ENCODE measurements around the gene TBC1D8. TPM values are rescaled to one million over a fixed set of nuclear protein-coding genes. Genes with fewer than 3 reads are reported as not detected.

The TBC1D8 gene
- total and polyA plus RNA-seq, 2 of the 13 experiments (the other 11 are each of a cell fraction or from before 2014, with no cell fraction given): 45.1 to 95.4 TPM

GRCh38 chr2:101064868-101065549 lies 86.2 kb downstream of the TBC1D8 start (continued):
- TF ChIP-seq TEF (CRISPR knock-in tag; IDR thresholded peaks at IDR 0.05): no peak
- peak; percentile 84 for TF ChIP-seq PHF21A (CRISPR knock-in tag; IDR thresholded peaks at IDR 0.05)
- TF ChIP-seq ZFYVE20 (CRISPR knock-in tag; IDR thresholded peaks at IDR 0.05; ENCODE audit: borderline replicate concordance, low read depth): no peak
- TF ChIP-seq ZNF557 (CRISPR knock-in tag; IDR thresholded peaks at IDR 0.05): 0 out of 2 replicates have a peak, but pooled peaks have one; percentile 34
- peak; percentile 90 for TF ChIP-seq NCOA2 (CRISPR knock-in tag; IDR thresholded peaks at IDR 0.05)
- no peak for TF ChIP-seq TAF1 (CRISPR knock-in tag; IDR thresholded peaks at IDR 0.05)
- TF ChIP-seq SNRNP70 (IDR thresholded peaks at IDR 0.05; ENCODE audit: low read depth, low read length): no peak
- no peak for TF ChIP-seq HOXA5 (CRISPR knock-in tag; IDR thresholded peaks at IDR 0.05)
- TF ChIP-seq ZFP36L2 (CRISPR knock-in tag; IDR thresholded peaks at IDR 0.05): no peak
- TF ChIP-seq SNAPC5 (CRISPR knock-in tag; IDR thresholded peaks at IDR 0.05; ENCODE audit: borderline replicate concordance): no peak
- 0 out of 2 replicates have a peak, but pooled peaks have one; percentile 8 for TF ChIP-seq ZBTB33 (CRISPR knock-in tag; IDR thresholded peaks at IDR 0.05)
- TF ChIP-seq NCOR1 (IDR thresholded peaks at IDR 0.05; ENCODE audit: borderline replicate concordance, low read length): peak; percentile 60; the same call in 1 of the 2 replicates
- peak; percentile 96 for TF ChIP-seq SP5 (CRISPR knock-in tag; IDR thresholded peaks at IDR 0.05; ENCODE audit: borderline replicate concordance, low read depth)
- TF ChIP-seq CENPX (CRISPR knock-in tag; IDR thresholded peaks at IDR 0.05): no peak
- TF ChIP-seq CREB3 (CRISPR knock-in tag; IDR thresholded peaks at IDR 0.05): no peak
- 0 out of 2 replicates have a peak, but pooled peaks have one; percentile 19 for TF ChIP-seq ZNF317 (CRISPR knock-in tag; IDR thresholded peaks at IDR 0.05)
- no peak for TF ChIP-seq KLF9 (CRISPR knock-in tag; IDR thresholded peaks at IDR 0.05; ENCODE audit: low read depth)
- TF ChIP-seq ZNF101 (CRISPR knock-in tag; IDR thresholded peaks at IDR 0.05; ENCODE audit: borderline replicate concordance, low read depth): no peak
- no peak for TF ChIP-seq NPAS2 (CRISPR knock-in tag; IDR thresholded peaks at IDR 0.05; ENCODE audit: borderline replicate concordance)
- TF ChIP-seq ZFP41 (CRISPR knock-in tag; IDR thresholded peaks at IDR 0.05; ENCODE audit: borderline replicate concordance): no peak
- TF ChIP-seq GATA4 (IDR thresholded peaks at IDR 0.05; ENCODE audit: borderline replicate concordance, low read depth): peak; percentile 75; the same call in 1 of the 2 replicates
- no peak for TF ChIP-seq ZKSCAN5 (CRISPR knock-in tag; IDR thresholded peaks at IDR 0.05)
- TF ChIP-seq CBX2 (IDR thresholded peaks at IDR 0.05; ENCODE audit: low read depth, low read length): no peak
- no peak for TF ChIP-seq CBX2 (CRISPR knock-in tag; IDR thresholded peaks at IDR 0.05; ENCODE audit: low read depth)
- TF ChIP-seq ZNF264 (CRISPR knock-in tag; IDR thresholded peaks at IDR 0.05): 0 out of 2 replicates have a peak, but pooled peaks have one; percentile 34
- TF ChIP-seq POLR2AphosphoS2 (IDR thresholded peaks at IDR 0.05; ENCODE audit: low read depth, low read length): no peak
- no peak for TF ChIP-seq ZNF567 (CRISPR knock-in tag; IDR thresholded peaks at IDR 0.05; ENCODE audit: borderline replicate concordance)
- TF ChIP-seq ZIK1 (CRISPR knock-in tag; IDR thresholded peaks at IDR 0.05; ENCODE audit: borderline replicate concordance, low read depth): 0 out of 2 replicates have a peak, but pooled peaks have one; percentile 33
- TF ChIP-seq MXD4 (CRISPR knock-in tag; IDR thresholded peaks at IDR 0.05): no peak
- no peak for TF ChIP-seq RXRA (CRISPR knock-in tag; IDR thresholded peaks at IDR 0.05)

All from HepG2 (cell line).